Ovary (tissue), 9 donors: ENCODE data around the gene ZNHIT2. TPM values are rescaled to one million over a fixed set of nuclear protein-coding genes. Genes with fewer than 3 reads are reported as not detected.
"Not testable (repeated sequence)": the region's sequence is repeated elsewhere in the genome, so short reads cannot be mapped to it uniquely, and the experiment has no call there.

Source experiments
- DNase-seq, 5 donors: peaks; one replicate each; pipeline ENCODE4 v3.0.0-alpha.2; 2019 to 2020
- H3K27ac ChIP-seq, 2 donors: fragments of 200-600 bp; one replicate each; pipeline versions ENCODE4 v1.5.1 to v1.8.0; 2019 to 2022
- H3K27me3 ChIP-seq: fragments of 200-600 bp; one replicate; pipeline ENCODE4 v1.8.0; 2022
- H3K36me3 ChIP-seq: fragments of 200-600 bp; sonication (generic); one replicate; pipeline ENCODE4 v1.5.1; 2019
- H3K4me1 ChIP-seq: one replicate; pipeline ENCODE4 v1.8.1; 2013; ENCODE audit warnings: mild to moderate bottlenecking, moderate library complexity; ENCODE audit not compliant: insufficient read depth
- H3K4me3 ChIP-seq: fragments of 200-600 bp; sonication (generic); one replicate; pipeline ENCODE4 v1.5.1; 2017
- H3K9me3 ChIP-seq, 2 donors: fragments of 200-600 bp in 1 of 2; sonication (generic) in 1 of 2; one replicate each; pipeline versions ENCODE4 v1.5.1 to v1.8.1; 2013 to 2019; ENCODE audit warnings: mild to moderate bottlenecking in 1 of 2, moderate library complexity in 1 of 2
- EP300 ChIP-seq: sonication (generic); formaldehyde crosslinking; IDR thresholded peaks from one replicate; pipeline ENCODE4 v1.6.1; 2017; ENCODE audit warnings: antibody characterized with exemption
- POLR2A ChIP-seq: fragments of 450-650 bp; IDR thresholded peaks from one replicate; pipeline ENCODE4 v1.6.1; 2017; ENCODE audit warnings: antibody characterized with exemption, mild to moderate bottlenecking, moderate library complexity
- WGBS, 3 donors: extraction: QIAGEN DNeasy Blood & Tissue Kit in 1 of 3; methylation state at CpG; one replicate each; pipeline versions ENCODE4 v1.1.5 to v1.1.7; 2013 to 2017; 5-methylcytosine and 5-hydroxymethylcytosine counted together
- intact Hi-C, 4 donors: fragments of 100-400 bp; cut with DNase I; formaldehyde crosslinking; loops; one replicate each; pipeline versions ENCODE4 v1.11.0 to v1.15.1; 2022 to 2023
- polyA plus RNA-seq, 2 donors: library from polyadenylated mRNA; stranded (reverse); fragments of 200-250 nt in 1 of 2; fragments of 350-450 nt in 1 of 2; fragmentation: Illumina TruSeq in 1 of 2; extraction: RNeasy Lipid Tissue Mini Kit (QIAGEN cat#74804) in 1 of 2; gene quantifications; one replicate each; pipeline ENCODE4 v1.2.3, GENCODE V29; 2013 to 2014
- total RNA-seq, 7 donors: library from RNA; depleted of rRNA in 2 of 7; stranded (reverse); fragments of >200 nt in 2 of 7; fragmentation: NEBNext Ultra II Directional in 3 of 7; extraction: Animal tissue kit (Norgen Biotek cat#: 25700) in 3 of 7; gene quantifications; one replicate each; pipeline versions ENCODE4 v1.1.0 to v1.2.4, GENCODE V29; 2016 to 2023
- TF ChIP-seq, protein P1 (sequence below), 3 donors: fragments of 450-650 bp in 2 of 3; fragments of 200-600 bp in 1 of 3; IDR thresholded peaks; one replicate each; pipeline versions ENCODE4 v1.5.1 to v1.8.0; 2016 to 2022; ENCODE audit warnings: antibody characterized with exemption in 3 of 3, mild to moderate bottlenecking in 1 of 3
- donor health status: DM: no; HTN: no; CAD: no; lungs with moderate emphysema.
- donor health status: DM: no; HTN: no; CAD: no.
- donor health status: Bipolar disorder and iron deficiency.
- donor health status: DM: yes; HTN: yes; CAD: no.
- donor health status: DM: no; HTN: no; CAD: no.
- donor health status: DM: yes; HTN: yes; CAD: no.

Gene ZNHIT2
- total and polyA plus RNA-seq, 9 donors: 10.0 to 33.7 (median 13.3) TPM; not detected in 1

GRCh38 chr11:65120831-65121230, 3.3 kb upstream of the ZNHIT2 start:
- TF ChIP-seq POLR2A (no peak), EP300 (no peak)
- TF ChIP-seq, protein P1, sequence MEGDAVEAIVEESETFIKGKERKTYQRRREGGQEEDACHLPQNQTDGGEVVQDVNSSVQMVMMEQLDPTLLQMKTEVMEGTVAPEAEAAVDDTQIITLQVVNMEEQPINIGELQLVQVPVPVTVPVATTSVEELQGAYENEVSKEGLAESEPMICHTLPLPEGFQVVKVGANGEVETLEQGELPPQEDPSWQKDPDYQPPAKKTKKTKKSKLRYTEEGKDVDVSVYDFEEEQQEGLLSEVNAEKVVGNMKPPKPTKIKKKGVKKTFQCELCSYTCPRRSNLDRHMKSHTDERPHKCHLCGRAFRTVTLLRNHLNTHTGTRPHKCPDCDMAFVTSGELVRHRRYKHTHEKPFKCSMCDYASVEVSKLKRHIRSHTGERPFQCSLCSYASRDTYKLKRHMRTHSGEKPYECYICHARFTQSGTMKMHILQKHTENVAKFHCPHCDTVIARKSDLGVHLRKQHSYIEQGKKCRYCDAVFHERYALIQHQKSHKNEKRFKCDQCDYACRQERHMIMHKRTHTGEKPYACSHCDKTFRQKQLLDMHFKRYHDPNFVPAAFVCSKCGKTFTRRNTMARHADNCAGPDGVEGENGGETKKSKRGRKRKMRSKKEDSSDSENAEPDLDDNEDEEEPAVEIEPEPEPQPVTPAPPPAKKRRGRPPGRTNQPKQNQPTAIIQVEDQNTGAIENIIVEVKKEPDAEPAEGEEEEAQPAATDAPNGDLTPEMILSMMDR (IDR thresholded peaks at IDR 0.05): no peak
- H3K27ac ChIP-seq: peak overlapping the region; percentile 69 to 84
- no peak for DNase-seq
- no peaks in the 10 kb centered on the region for H3K36me3 ChIP-seq
- intact Hi-C loops: loop anchor here in 2 of 4 donors (5.0 kb wide), 2 partner anchors 109 to 279 kb away; partner anchors contain the start of genes ARL2 (in 1 of the 2) and CDC42BPG (in 1 of the 2)
- H3K9me3 ChIP-seq: no peaks in the 10 kb centered on the region
- 67 to 78% (median 72%) methylated on average over 3 of the region's 3 CpGs for WGBS, 3 donors
- peak overlapping the region; percentile 71 for H3K4me3 ChIP-seq
- no peaks in the 10 kb centered on the region for H3K27me3 ChIP-seq
- peaks cover 2% of the 10 kb centered on the region for H3K4me1 ChIP-seq

- no peak for DNase-seq
- Histone ChIP-seq H3K36me3 (no peaks in the 10 kb centered on the region), H3K27me3 (no peaks in the 10 kb centered on the region), H3K4me3 (no peak overlapping the region), H3K9me3 (no peaks in the 10 kb centered on the region), H3K4me1 (peaks cover 2% of the 10 kb centered on the region), H3K27ac (no peak overlapping the region)
- TF ChIP-seq, protein P1 (IDR thresholded peaks at IDR 0.05): no peak
- no peak for TF ChIP-seq POLR2A
- intact Hi-C loops: loop anchor here in 3 of 4 donors (5.0 to 10.0 kb wide), 7 partner anchors 37 to 275 kb away; partner anchors contain the start of genes ARL2 (in 2 of the 3), ATG2A (in 1 of the 3), CAPN1 (in 1 of the 3) and CDC42BPG (in 1 of the 3)
Measured at GRCh38 chr11:65119670-65119995, 2.1 kb upstream of the ZNHIT2 start.

GRCh38 chr11:65118891-65119669, 1.6 kb upstream of the ZNHIT2 start:
- H3K4me1 ChIP-seq, H3K9me3 ChIP-seq, H3K27ac ChIP-seq, H3K36me3 ChIP-seq, H3K4me3 ChIP-seq, H3K27me3 ChIP-seq: not testable (repeated sequence)
- intact Hi-C loops: loop anchor here in 3 of 4 donors (5.0 to 10.0 kb wide), 7 partner anchors 37 to 274 kb away; partner anchors contain the start of genes ARL2 (in 2 of the 3), ATG2A (in 1 of the 3), CAPN1 (in 1 of the 3) and CDC42BPG (in 1 of the 3)
- DNase-seq: peak in 3 of 5 donors; percentile 21 to 44 (median 26)
- 83 to 86% (median 83%) methylated on average over 18 of the region's 18 CpGs for whole genome bisulfite sequencing, 3 donors

GRCh38 chr11:65118097-65118837, 766 bp upstream of the ZNHIT2 start:
- no peak overlapping the region for H3K4me3 ChIP-seq
- intact Hi-C loops: loop anchor here in 3 of 4 donors (5.0 to 10.0 kb wide), 7 partner anchors 36 to 273 kb away; partner anchors contain the start of genes ARL2 (in 2 of the 3), ATG2A (in 1 of the 3), CAPN1 (in 1 of the 3) and CDC42BPG (in 1 of the 3)
- H3K9me3 ChIP-seq: no peaks in the 10 kb centered on the region
- no peaks in the 10 kb centered on the region for H3K27me3 ChIP-seq
- peak in 1 of 5 donors; percentile 55 for DNase-seq
- TF ChIP-seq EP300 (no peak), POLR2A (peak; percentile 5)
- H3K36me3 ChIP-seq: no peaks in the 10 kb centered on the region
- 73 to 79% (median 78%) methylated on average over 18 of the region's 18 CpGs for WGBS, 3 donors
- H3K4me1 ChIP-seq: peaks cover 4% of the 10 kb centered on the region
- H3K27ac ChIP-seq: peak overlapping the region in 1 of 2 donors; percentile 35
